Stimulated activated CD8-positive, alpha-beta memory T cell treated with anti-CD3 and anti-CD28 coated beads, Interleukin-7, amount 100 ng/mL, for 1 hour (primary cell): ENCODE results near the gene UBE2I.
"Not testable (repeated sequence)": the region's sequence is repeated elsewhere in the genome, so short reads cannot be mapped to it uniquely, and the experiment has no call there.

Source experiments
- DNase-seq, 2 donors: peaks; one replicate each; pipeline ENCODE4 v3.0.0-alpha.2; 2020; ENCODE audit warnings: low read depth in 2 of 2

The UBE2I gene

GRCh38 chr16:1313721-1314369 is 4.4 kb downstream of the UBE2I start:
- no peak for DNase-seq

- DNase-seq, result no peak
These were observed 5.1 kb downstream of the UBE2I start for GRCh38 chr16:1314399-1315068.

GRCh38 chr16:1315081-1316032 is 5.9 kb downstream of the UBE2I start:
- DNase-seq, result no peak

GRCh38 chr16:1316033-1316405 is 6.6 kb downstream of the UBE2I start:
- no peak for DNase-seq

GRCh38 chr16:1317479-1318267 is 8.2 kb downstream of the UBE2I start:
- DNase-seq, result no peak

GRCh38 chr16:1318268-1318545 is 8.8 kb downstream of the UBE2I start:
- DNase-seq, result no peak

GRCh38 chr16:1319041-1319440 is 9.6 kb downstream of the UBE2I start:
- DNase-seq, result no peak

GRCh38 chr16:1320097-1320496 is 10.7 kb downstream of the UBE2I start:
- no peak for DNase-seq

GRCh38 chr16:1320658-1321240 is 11.3 kb downstream of the UBE2I start:
- DNase-seq, result no peak

- no peak for DNase-seq
These were observed 13.0 kb downstream of the UBE2I start for GRCh38 chr16:1322407-1322806.

GRCh38 chr16:1323296-1324239 is 14.1 kb downstream of the UBE2I start:
- no peak for DNase-seq

GRCh38 chr16:1324286-1324826 is 14.9 kb downstream of the UBE2I start:
- DNase-seq, result no peak

GRCh38 chr16:1325261-1325660 is 15.8 kb downstream of the UBE2I start:
- no peak for DNase-seq

GRCh38 chr16:1325673-1326371 is 16.4 kb downstream of the UBE2I start:
- no peak for DNase-seq

- DNase-seq, result no peak
These were observed 17.0 kb downstream of the UBE2I start for GRCh38 chr16:1326391-1326790.

- no peak for DNase-seq
These were observed 17.6 kb downstream of the UBE2I start for GRCh38 chr16:1326946-1327618.

- no peak for DNase-seq
These were observed 18.1 kb downstream of the UBE2I start for GRCh38 chr16:1327619-1327947.

GRCh38 chr16:1328136-1328535 is 18.7 kb downstream of the UBE2I start:
- not testable (repeated sequence) for DNase-seq

GRCh38 chr16:1328961-1329360 is 19.5 kb downstream of the UBE2I start:
- not testable (repeated sequence) for DNase-seq
